Measurements from ENCODE around the gene ENTPD6.
"Not testable (repeated sequence)": the region's sequence is repeated elsewhere in the genome, so short reads cannot be mapped to it uniquely, and the experiment has no call there.

ENTPD6 gene

DNA sequence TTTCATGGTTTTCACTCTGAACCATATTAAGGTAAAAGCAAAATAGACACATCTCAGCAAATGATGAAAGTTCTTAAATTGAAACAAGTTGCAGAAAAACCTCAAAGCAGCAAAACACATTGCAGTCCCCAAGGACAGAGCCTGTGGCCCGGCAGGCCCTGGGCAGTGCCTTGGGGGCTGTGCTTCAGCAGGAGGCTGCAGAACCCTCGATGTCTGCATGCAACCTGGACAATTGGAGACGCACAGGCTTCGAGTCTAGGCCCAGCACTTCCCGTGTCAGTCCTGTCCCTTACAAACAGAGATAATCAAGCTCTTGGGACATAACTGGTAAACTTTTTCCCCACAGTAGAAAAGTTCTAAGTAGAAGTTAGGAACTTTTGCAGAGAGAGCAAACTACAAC, 61.6 kb downstream of the ENTPD6 start:
- DNase-seq (ENCODE audit: low read depth in 2 of 2): no peak

DNA sequence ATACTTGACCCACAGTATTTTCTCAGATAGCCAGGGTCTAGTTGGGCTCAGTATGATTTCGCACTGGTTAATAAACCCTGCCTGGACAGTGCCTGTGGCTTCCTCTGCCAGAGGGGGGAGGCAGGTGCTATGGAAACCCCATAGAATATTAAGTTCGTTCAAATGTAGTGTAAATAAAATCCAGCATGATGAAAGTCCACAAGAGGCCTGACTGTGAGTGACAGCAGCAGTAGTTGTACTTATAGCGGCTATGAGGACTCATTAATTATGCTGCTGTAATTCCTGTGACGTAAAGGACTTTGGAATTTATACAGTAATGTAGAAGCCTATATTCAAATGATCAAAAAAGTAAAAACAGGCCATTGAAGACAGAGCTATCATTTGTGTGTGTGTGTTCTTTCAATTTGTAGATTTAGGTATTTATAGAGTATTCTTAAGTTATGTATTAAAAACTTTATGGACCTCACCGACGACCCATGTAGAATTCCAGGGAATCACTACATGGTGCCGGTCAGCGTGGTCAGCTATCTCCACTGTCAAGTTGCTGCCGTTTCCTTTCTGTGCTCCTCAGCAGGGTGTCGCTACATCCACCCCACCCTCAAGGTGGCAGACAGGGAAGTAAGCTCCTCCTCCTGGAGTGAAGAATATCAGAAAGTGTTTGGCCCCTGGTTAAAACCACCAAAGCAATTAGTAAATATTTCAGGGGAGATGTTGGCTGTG, 62.4 kb downstream of the ENTPD6 start:
- no peak for DNase-seq (ENCODE audit: low read depth in 2 of 2)

DNA sequence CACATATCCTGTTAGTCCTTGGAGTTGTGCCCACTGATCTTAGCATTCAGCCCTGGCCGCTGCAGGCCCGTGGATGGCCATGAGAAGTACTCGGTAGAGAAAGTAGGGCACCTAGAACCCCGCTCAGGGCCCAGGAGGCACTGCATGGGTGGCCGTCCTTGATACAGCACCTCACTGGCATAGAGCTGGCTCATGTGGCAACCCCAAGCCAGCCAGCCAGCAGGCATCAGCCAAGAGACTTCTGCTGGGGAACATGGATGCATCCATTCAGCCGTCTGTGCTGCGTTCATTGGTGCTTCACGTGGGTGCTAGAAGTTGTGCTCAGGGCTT, 62.9 kb downstream of the ENTPD6 start:
- no peak for DNase-seq (ENCODE audit: low read depth in 2 of 2)

DNA sequence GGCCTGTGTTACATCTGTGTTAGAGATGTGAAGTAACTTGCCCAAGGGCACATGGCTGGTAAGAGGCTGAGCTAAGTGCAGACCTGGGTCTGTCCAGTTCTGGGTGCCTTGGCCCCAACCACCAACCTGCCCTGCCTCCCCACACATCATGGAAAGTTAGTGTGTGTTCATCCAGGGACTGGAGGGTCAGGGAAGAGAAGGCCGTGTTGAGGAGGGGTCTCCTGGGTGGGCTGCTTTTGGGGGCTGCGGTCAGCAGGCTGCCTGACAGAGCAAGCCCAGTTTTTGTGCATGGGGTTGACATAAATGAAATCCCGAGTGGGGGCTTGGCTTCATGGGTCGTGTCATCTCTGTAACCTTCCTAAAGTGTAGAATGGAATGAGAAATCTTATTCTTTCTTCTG, 63.3 kb downstream of the ENTPD6 start:
- DNase-seq (ENCODE audit: low read depth in 2 of 2): no peak

DNA sequence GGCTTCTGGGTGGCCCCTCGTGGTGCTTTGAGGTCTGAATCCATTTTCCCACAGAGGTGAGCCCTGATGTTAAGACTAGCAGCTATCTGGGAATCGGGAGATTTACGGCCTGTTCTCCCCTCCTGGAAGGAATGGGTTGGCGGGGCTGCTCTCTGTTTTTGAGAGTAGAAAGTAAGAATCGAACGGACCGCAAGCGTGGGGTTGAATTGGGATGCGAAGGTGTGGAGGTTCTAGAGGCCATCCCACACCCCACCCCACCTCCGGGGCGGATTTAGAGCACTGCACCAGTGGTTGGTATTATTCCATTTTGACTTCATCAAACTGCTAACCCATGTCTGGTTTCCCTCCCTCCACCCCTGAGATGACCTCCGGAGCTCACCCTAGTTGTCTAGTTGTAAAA, 63.8 kb downstream of the ENTPD6 start:
- DNase-seq (ENCODE audit: low read depth in 2 of 2): no peak

DNA sequence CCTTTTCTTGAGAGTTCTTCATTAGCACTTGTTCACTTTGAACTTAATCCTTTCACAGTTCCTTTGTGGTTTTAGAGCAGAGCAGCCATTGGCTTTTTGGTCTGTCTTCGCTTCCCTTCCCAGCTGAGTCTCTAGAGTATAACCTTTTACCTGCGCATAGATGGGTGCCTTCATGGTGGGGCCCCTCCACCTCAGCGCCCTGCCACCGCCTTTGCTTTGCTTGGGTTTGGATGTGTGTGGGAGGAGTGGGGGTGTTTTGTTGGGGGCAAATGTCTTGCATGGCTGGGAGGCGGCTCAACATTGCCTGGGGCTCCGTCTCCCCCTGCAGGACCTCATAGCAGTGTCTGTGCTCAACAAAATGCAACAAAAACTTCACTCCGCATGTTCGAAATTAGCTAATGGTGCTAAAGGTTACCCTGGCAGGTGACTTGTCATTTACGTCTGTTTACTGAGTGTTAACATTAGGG, 64.3 kb downstream of the ENTPD6 start:
- no peak for DNase-seq (ENCODE audit: low read depth in 2 of 2)

DNA sequence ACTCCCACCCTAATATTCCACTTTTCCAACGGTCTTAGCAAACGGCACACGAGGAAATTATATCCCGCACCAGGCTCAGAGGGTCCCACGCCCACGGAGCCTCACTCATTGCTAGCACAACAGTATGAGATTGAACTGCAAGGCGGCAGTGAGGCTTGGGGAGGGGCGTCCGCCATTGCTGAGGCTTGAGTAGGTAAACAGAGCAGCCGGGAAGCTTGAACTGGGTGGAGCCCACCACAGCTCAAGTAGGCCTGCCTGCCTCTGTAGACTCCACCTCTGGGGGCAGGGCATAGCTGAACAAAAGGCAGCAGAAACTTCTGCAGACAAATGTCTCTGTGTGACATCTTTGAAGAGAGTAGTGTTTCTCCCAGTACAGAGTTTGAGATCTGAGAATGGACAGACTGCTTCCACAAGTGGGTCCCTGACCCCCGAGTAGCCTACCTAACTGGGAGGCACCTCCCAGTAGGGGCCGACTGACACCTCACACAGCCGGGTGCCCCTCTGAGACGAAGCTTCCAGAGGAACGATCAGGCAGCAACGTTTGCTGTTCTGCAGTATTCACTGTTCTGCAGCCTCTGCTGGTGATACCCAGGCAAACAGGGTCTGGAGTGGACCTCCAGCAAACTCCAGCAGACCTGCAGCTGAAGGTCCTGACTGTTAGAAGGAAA, 65.4 kb downstream of the ENTPD6 start:
- not testable (repeated sequence) for DNase-seq (ENCODE audit: low read depth in 2 of 2)

DNA sequence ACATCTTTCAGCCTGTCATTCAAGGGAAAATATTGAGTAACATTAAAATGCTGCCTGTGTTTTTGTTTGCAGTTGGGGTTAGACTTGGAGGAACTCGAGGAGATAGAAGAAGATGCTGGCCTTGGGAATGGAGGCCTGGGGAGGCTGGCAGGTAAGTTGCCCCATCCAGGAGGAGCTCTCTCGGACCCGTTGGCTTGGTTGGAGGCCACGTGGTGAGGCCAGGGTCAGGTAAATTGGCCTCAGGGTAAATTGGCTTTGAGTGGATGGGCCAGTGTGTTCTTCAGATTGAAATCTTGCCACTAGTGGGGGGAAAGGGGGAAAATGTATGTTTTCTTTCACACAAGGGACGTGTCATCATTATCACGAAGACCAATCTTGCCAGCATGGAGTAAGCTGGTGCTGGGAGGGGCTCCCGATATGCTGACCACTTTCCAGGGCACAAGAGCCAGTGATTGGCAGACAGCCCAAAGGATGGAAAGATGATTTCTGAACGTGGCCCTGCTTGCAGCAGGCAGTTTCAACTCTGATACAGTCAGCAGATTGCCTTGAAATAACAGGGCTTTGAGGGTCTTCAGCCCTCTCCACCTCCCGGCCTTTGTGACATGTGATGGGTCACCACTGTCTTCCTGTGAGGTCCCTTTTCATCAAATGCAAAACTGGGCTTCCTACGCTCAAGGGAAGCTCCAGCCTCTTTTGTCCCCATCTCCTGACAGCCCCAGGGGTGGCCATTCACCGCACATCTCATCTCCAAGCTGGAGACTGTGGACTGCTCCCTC, 73.7 kb downstream of the ENTPD6 start:
- no peak for DNase-seq (ENCODE audit: low read depth in 2 of 2)

DNA sequence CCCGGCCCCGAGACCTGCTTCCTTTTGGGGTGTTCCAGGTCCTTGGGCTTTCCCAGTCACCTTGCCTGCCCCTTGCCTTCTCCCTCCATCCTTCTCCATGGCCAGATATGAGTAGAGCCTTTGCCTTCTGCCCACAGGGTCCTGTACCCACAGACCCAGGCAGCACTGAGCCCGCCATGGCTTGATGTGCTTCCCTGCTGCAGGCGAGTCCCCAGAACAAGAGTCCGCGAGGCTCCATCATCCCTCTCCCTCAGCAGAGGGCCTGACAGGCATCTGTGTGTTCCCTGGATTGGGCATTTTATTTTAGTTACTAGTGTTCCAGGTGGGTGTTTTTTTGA, 74.3 kb downstream of the ENTPD6 start:
- no peak for DNase-seq (ENCODE audit: low read depth in 2 of 2)

DNA sequence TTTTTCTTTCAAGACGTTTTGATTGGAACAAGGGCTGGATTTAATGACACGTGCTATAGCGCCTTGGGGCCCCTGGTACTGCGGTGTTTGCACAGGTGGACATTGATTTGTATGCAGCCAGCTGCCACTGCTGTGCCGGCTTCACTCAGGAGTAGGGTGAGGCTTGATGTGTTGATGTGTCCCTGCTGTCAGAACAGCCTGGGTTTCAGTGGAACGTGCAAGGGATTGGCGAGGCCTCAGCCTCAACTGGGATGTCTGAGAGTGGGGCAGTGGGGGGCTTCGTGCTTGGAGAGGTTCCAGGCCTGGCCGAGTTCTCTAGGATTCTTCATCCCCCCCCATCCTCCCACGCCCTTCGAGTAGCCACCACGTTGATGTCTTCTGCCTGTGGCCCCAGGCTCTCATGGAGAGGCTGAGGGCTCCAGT, 75.3 kb downstream of the ENTPD6 start:
- no peak for DNase-seq (ENCODE audit: low read depth in 2 of 2)

DNA sequence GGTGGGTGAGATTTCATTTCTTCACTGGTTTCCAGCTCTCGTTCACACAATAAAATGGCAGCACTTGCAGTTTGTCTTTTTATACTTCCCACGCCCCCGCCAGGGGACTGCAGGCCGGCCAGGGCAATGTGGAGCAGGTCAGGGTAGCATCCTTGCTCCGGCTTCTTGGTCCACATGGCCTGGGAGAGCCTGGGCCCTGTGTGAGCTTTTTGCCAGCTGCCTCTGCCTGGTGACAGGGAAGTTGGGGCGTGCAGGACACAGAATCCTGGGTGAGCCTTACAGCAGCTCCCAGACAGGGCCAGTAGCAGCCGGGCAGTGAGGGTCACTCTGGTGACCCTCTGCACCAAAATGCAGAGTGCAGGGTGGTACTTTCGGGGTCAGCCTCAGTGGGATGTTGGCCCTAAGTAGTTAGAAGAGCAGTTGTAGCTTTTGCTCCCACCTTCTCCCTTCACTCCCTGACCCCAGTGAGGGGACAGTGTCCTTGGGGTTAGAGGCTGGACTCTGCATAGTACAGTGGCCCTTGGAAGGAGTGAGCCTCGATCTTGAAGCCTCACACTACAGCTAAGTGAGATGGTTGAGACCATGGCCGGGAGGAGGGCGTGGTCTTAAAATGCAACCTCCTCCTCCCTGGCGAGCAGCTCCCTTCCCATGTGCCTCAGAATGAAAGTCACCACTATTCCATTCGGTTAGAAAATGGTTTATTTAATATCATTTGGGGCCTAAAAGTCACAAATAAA, 76.1 kb downstream of the ENTPD6 start:
- no peak for DNase-seq (ENCODE audit: low read depth in 2 of 2)

DNA sequence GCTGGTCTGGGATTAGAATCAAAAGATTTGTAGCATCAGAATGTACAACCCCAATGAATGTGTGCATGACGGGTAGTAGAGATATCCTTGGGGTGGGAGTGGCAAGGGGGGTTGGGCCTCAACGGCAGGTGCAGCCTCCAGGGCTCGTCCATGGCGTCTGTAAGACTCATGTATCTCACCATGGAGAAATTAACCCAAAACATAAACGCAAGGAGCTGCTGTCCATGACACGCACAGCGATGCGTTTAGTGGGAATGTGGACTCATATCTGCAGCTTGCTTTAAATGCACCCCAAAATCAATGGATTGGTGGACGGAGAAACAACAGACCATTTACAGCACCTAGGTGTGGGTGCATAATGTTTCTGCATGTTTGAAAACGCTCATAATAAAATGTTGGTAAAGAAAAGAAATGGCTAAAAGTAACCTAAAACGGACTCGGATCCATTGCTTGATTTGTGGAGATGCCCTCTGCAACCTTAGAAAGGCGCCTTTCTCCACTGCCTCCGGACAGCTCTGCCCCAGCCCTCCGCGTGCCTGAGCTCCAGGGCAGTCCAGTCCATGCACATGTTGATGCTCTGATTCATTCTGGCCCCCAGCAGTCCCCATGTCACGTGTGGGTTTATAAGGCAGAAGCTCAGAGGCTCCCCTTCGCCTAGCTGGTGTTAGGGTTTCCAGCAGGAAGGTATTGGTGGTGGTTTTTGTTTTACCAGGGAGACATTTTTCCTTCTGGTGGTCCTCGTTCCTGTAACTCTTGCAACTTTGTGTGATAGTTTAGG, 76.9 kb downstream of the ENTPD6 start:
- no peak for DNase-seq (ENCODE audit: low read depth in 2 of 2)

DNA sequence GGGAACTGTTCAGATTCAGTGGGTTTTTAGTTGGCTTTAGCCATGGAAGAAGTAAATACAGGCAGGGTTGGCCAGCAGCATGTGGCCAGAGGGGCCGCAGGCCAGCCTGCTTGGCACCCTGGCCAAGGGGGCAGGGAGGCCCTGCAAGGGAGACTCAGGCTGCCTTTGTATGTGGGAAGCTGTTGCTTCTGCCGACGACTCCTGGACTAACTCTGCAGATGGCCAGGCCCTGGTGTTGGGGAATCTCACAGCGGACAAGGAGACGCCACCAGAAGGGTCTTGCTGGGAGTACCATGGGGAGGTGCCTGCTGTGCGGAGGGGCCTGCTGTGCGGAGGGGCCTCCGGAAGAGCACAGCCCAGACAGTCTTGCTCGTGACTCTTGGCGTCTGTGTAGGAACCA, 77.5 kb downstream of the ENTPD6 start:
- DNase-seq (ENCODE audit: low read depth in 2 of 2): no peak

DNA sequence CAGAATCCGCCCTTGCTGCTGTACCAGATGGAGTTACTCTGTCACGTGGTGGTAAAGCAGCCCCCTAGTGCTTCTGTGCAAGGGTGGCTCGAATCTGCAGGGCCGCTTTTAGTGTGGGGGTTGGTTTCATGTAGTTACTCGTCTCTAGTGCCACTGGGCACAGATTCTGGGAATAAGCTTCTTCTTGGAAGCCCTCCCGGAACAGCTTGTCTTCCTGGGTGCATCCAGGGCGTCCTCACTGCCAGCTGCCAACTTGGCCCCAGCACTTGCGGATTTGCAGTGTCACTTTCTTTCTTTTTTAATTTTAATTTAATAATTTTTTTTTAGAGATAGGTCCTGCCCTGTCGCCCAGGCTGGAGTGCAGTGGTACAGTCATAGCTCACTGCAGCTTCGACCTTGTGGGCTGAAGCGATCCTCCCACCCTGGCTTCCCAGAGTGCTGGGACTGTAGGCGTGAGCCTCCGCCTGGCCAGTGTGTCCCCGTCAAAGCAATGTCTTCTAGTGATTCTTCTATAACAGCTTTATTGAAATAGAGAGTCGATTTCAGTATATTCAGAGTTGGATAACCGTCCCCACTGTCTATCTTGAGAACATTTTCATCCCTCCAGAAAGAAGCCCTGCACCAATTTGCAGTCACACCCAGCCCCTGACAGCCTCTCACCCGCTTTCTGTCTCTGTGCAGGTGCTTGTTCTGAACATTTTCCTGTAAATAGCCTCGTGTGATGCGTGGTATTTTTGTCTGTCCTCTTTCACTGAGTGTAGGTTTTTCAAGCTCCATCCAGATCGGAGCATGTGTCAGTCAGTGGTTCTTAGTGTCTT, 78.2 kb downstream of the ENTPD6 start:
- no peak for DNase-seq (ENCODE audit: low read depth in 2 of 2)

DNA sequence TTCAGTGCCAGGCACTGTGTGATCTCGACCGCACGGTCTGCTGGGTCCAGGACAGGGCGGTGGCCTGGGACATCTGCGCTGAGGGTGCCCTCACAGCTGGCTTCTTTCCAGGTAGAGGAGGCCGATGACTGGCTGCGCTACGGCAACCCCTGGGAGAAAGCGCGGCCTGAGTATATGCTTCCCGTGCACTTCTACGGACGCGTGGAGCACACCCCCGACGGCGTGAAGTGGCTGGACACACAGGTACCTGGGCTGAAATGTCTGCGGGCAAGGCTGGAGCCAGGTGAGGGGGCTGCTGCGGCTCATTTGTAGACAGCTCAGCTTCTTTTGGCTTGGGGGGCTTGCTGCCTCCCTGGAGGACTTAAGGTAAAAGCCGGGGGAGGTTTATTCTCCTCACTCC, 79.0 kb downstream of the ENTPD6 start:
- no peak for DNase-seq (ENCODE audit: low read depth in 2 of 2)

DNA sequence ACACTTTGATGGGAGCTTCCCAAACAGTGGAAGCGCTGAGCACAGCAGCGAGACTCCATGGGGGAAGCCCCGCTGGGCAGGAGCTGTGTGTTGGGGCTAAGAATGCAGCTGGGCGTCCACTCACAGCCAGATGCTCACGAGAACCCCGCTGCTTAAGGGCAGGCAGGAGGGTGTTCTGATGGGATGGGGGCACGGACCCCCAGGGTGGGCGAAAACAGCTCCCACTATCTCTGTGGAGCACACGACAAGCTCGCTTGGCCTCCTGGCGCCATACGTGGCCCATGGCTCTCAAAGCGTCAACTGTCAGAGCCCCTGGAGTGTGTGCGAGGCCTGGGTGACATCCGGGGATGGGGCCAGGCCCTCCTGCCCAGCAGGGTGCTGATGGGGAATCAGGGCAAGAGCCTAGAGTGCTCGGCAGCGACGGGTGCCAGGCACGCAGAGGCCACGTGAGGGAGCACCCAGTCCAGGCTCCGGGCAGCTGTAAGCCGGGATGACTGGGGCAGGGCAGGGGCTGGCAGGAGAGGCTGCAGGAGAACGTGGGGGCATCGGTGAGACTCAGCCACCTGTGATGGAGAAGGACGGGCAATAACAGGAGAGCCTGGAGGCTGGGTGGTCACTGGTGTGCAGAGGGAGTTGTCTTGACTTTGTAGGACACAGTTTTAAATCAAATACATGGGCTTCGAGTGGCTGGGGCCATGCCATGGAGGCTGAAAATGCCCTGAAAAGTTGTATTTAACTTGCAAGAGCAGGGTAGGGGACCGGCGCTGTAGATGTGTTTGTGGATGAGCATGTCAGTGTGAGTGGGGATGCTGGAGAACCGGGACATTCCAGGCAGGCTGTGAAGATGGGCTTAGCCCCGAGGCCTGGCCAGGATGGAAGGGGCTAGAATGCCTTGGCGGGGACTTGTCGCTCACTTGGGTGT, 79.6 kb downstream of the ENTPD6 start:
- DNase-seq (ENCODE audit: low read depth in 2 of 2): no peak

DNA sequence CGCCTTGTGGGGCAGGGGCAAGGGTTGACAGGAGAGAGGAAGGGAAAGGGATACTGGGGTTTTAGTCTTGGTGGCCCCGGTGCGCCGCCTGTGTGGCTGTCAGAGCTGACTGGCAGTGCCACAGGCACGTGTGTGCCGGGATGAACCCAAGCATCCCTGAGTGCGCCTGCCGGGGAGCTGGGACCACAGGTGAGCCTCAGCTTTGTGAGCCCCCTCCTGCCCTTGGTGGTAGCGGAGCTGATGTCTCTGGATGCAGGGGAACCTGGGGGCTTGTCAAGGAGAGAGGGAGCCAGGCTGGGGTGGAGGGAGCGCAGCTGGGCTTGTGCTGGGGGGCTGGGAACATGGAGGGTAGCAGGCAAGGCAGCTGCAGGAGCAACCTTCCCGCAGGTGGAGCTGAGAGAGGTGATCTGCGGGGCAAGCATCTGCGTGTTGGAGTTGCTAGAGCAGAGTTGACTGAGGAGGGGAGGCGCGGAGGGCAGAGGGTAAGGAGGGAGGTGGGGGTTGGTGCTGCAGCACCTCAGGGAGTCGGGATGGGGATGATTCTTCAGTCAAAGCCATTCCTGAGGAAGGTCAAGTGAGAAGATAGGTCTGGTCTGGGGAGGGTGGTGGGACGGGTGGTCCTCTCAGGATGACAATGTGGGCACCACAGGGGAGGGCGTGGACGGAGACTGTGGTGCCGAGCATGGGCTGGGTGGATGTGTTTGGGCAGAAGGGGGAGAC, 80.5 kb downstream of the ENTPD6 start:
- DNase-seq (ENCODE audit: low read depth in 2 of 2): no peak
